Myometrial cell (primary cell): Measurements from ENCODE around the gene RPS3A. TPM values are rescaled to one million over a fixed set of nuclear protein-coding genes. Genes with fewer than 3 reads are reported as not detected.

ENCODE experiments used
- total RNA-seq: library from RNA; depleted of rRNA; stranded (reverse); fragments of >200 nt; gene quantifications from 2 replicates; pipeline ENCODE4 v1.2.3, GENCODE V29; 2015

The RPS3A gene
- 2,899 and 3,342 TPM in 2 replicates for total RNA-seq

DNA sequence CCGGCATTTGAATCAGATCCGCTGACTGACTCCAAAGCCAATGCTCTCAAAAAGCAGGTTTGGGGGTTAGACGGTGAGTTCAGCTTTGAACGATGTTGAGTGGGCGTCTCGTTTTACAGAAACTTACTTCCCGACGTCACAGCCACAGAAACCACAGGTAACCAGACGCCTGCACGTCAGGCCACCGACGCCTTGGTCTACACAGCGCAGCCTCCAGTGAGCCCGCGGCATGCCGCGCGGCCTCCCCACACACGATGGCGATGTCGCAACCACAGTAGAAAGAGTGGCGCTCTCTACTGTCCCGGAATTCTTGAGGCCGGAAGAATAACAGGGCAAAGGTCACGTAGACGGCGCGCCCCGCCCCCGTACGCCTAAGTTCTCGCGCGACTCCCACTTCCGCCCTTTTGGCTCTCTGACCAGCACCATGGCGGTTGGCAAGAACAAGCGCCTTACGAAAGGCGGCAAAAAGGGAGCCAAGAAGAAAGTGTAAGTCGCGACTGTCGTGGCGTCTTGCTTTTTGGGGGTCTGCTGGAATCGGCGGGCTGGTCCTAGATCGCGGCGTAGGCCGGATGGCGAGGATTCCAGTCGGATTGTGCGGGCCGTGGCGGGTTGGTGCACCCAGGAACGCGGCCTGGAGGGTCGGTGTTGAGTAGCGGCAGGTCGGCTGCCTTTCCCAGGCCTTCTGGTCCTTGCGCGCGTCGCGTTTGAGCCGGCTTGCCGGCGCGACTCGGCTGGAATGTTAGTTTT lies at the start of gene RPS3A:
RPS3A (plus strand) TSS at position 400 of the 747 bp plus-strand sequence; CDS start at position 425, 25 bp downstream.

Other genes starting within 250 kb of the RPS3A start
- 19.6 and 32.8 TPM in 2 replicates for gene LRBA, start 84.3 kb upstream of the RPS3A start, total RNA-seq
- not detected in 2 replicates for gene PRSS48, start 177.5 kb downstream of the RPS3A start, total RNA-seq
- gene SH3D19, start 226.0 kb downstream of the RPS3A start, total RNA-seq = 54.5 and 59.5 TPM in 2 replicates